ENCODE measurements around the gene WDFY4. TPM values are rescaled to one million over a fixed set of nuclear protein-coding genes. Genes with fewer than 3 reads are reported as not detected.
"Not testable (repeated sequence)": the region's sequence is repeated elsewhere in the genome, so short reads cannot be mapped to it uniquely, and the experiment has no call there.

The WDFY4 gene
- total RNA-seq, 1 donor from 2014 or later = 4.3 TPM

DNA sequence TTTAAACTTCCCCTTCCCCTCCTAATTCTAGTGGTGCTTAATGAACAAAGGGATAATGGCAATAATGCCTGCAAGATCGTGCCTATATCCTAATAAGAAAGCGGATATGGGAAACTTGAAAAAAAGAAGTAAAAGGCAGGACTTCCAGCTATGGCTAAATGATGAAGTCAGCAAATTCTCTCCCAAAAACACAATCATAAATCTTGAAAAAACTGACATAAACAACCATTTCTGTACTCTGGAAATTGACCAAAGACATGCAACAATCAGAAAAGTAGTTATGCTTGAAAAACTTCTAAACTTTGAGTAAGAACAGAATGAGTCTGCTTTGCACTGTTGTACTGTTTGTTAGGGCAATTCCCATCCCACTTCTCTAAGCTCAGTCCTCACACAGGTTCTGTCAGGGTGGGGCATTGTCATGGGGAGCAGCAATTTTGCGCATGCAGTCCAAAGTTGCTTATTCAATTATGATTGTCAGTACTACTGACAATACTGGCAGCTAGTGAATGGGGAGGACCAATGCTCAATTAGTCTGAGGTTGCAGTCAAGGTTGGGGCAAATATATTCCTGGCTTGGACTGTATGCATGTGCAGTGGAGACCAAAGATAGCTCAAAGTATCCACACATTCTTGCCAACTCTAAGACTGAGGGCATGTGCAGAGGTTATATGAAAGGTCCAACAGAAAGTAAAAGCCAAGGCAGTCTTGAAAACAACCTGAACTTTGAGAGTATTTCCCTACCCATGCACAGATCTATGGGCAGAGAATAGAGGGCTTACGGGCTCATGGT lies 45.7 kb upstream of the WDFY4 start:
- H3K27ac Mint-ChIP-seq = no peak overlapping the region
- TF ChIP-seq, protein P1, sequence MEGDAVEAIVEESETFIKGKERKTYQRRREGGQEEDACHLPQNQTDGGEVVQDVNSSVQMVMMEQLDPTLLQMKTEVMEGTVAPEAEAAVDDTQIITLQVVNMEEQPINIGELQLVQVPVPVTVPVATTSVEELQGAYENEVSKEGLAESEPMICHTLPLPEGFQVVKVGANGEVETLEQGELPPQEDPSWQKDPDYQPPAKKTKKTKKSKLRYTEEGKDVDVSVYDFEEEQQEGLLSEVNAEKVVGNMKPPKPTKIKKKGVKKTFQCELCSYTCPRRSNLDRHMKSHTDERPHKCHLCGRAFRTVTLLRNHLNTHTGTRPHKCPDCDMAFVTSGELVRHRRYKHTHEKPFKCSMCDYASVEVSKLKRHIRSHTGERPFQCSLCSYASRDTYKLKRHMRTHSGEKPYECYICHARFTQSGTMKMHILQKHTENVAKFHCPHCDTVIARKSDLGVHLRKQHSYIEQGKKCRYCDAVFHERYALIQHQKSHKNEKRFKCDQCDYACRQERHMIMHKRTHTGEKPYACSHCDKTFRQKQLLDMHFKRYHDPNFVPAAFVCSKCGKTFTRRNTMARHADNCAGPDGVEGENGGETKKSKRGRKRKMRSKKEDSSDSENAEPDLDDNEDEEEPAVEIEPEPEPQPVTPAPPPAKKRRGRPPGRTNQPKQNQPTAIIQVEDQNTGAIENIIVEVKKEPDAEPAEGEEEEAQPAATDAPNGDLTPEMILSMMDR (IDR thresholded peaks at IDR 0.05; ENCODE audit: unreplicated experiment) = no peak
- DNase-seq (ENCODE audit: low spot score in 2 of 2, unreplicated experiment in 2 of 2) = no peak
- no peaks in the 10 kb centered on the region for H3K4me1 Mint-ChIP-seq
- H3K9me3 Mint-ChIP-seq = peaks cover 18% of the 10 kb centered on the region
- H3K4me3 Mint-ChIP-seq = no peak overlapping the region
- peaks cover 8% of the 10 kb centered on the region for H3K27me3 Mint-ChIP-seq (ENCODE audit: low read depth)
- no peaks in the 10 kb centered on the region for H3K36me3 Mint-ChIP-seq

DNA sequence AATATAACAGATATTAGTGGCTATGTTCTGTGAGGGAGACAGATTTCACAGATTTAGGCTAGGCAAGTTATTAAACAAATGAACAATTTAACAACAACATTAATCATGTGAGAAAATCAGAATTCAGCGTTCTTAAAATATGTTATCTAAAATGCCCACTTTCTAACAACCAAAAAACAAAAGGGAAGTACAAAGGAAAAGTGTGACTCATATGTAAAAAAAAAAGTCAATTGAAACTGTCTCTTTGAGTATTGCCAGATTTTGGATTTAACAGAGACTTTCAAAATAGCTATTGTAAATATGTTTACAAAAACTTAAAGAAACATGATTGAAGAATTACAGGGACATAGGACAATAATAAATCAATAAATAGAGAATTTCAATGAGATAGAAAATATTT lies 45.0 kb upstream of the WDFY4 start:
- no peaks in the 10 kb centered on the region for H3K4me1 Mint-ChIP-seq
- H3K9me3 Mint-ChIP-seq = peaks cover 18% of the 10 kb centered on the region
- peaks cover 10% of the 10 kb centered on the region for H3K27me3 Mint-ChIP-seq (ENCODE audit: low read depth)
- H3K36me3 Mint-ChIP-seq = no peaks in the 10 kb centered on the region
- TF ChIP-seq, protein P1 (IDR thresholded peaks at IDR 0.05; ENCODE audit: unreplicated experiment) = no peak
- DNase-seq (ENCODE audit: low spot score in 2 of 2, unreplicated experiment in 2 of 2) = no peak
- H3K4me3 Mint-ChIP-seq = no peak overlapping the region
- no peak overlapping the region for H3K27ac Mint-ChIP-seq

DNA sequence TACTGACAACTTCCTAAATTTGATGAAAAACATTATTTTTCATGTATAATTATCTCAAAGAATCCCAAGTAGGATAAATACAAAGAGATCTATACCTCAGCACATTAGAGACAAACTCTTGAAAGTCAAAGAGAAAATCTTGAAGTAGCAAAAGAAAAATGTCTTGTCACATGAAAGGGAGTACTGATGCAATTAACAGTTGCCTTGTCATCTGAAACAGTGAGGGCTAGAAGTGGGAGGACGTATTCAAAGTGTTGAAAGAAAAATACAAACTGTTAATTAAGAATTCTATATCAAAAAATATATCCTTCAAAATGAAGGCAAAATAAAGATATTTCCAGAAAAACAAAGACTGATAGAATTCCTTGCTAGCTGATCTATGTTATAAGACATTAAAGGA lies 44.3 kb upstream of the WDFY4 start:
- no peaks in the 10 kb centered on the region for H3K36me3 Mint-ChIP-seq
- H3K4me3 Mint-ChIP-seq = no peak overlapping the region
- no peak for DNase-seq (ENCODE audit: low spot score in 2 of 2, unreplicated experiment in 2 of 2)
- H3K27me3 Mint-ChIP-seq (ENCODE audit: low read depth) = peaks cover 16% of the 10 kb centered on the region
- TF ChIP-seq, protein P1 (IDR thresholded peaks at IDR 0.05; ENCODE audit: unreplicated experiment) = no peak
- H3K4me1 Mint-ChIP-seq = no peaks in the 10 kb centered on the region
- H3K9me3 Mint-ChIP-seq = peaks cover 18% of the 10 kb centered on the region
- no peak overlapping the region for H3K27ac Mint-ChIP-seq

DNA sequence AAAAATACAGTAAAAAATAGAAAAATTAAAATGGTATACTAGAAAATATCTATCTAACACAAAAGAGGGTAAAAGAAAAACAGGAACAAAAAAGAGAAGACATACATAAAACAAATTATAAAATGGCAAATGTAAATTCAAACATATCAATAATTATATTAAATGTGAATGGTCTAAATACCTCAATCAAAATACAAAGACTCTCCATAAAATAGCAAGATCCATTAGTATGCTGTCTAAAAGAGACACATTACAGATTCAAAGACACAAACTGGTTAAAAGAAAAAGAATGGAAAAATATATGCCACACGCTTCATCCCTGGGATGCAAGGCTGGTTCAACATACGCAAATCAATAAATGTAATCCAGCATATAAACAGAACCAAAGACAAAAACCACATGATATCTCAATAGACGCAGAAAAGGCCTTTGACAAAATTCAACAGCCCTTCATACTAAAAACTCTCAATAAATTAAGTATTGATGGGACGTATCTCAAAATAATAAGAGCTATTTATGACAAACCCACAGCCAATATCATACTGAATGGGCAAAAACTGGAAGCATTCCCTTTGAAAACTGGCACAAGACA lies 43.5 kb upstream of the WDFY4 start:
- DNase-seq (ENCODE audit: low spot score in 2 of 2, unreplicated experiment in 2 of 2); H3K4me1 Mint-ChIP-seq; H3K36me3 Mint-ChIP-seq; H3K27ac Mint-ChIP-seq; H3K4me3 Mint-ChIP-seq: not testable (repeated sequence)
- peaks cover 18% of the 10 kb centered on the region for H3K9me3 Mint-ChIP-seq
- H3K27me3 Mint-ChIP-seq (ENCODE audit: low read depth) = peaks cover 20% of the 10 kb centered on the region

DNA sequence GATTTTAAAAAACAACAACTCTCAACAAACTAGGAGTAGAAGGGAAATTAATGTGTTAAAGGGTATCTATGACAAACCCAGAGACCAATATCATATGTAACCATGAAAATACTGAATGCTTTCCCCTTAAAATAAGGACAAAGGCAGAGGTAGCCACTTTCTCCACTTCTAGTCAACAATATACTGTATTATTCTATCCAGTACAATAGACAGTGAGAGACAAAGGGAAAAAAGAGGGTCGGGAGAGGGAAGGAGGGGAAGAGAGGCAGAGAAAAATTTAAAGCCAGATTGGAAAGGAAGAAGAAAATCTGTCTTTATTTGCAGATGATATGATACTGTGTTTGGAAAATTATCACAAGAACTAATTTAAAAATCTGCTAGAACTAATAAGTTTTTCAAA lies 39.1 kb upstream of the WDFY4 start:
- DNase-seq (ENCODE audit: low spot score in 2 of 2, unreplicated experiment in 2 of 2) = no peak
- H3K27ac Mint-ChIP-seq = no peak overlapping the region
- no peak overlapping the region for H3K4me3 Mint-ChIP-seq

DNA sequence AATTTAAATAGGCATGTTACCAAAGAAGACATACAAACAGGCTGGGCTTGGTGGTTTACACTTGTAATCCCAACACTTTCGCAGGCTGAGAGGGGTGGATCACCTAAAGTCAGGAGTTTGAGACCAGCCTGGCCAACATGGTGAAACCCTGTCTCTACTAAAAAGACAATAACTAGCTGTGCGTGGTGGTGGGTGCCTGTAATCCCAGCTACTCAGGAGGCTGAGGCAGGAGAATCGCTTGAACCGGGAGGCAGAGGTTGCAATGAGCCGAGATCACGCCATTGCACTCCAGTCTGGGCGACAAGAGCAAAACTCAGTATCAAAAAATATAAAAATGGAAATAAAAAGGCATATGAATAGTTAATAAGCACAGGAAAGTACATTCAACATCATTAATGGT lies 37.6 kb upstream of the WDFY4 start:
- H3K36me3 Mint-ChIP-seq, H3K4me3 Mint-ChIP-seq, H3K4me1 Mint-ChIP-seq: not testable (repeated sequence)

More for the DNA sequence above, 39.1 kb upstream of the WDFY4 start:
- H3K9me3 Mint-ChIP-seq = peaks cover 3% of the 10 kb centered on the region
- H3K4me1 Mint-ChIP-seq = no peaks in the 10 kb centered on the region
- TF ChIP-seq, protein P1 (IDR thresholded peaks at IDR 0.05; ENCODE audit: unreplicated experiment) = no peak
- peaks cover 53% of the 10 kb centered on the region for H3K27me3 Mint-ChIP-seq (ENCODE audit: low read depth)
- no peaks in the 10 kb centered on the region for H3K36me3 Mint-ChIP-seq

More for the DNA sequence above, 37.6 kb upstream of the WDFY4 start:
- not testable (repeated sequence) for DNase-seq (ENCODE audit: low spot score in 2 of 2, unreplicated experiment in 2 of 2); H3K27ac Mint-ChIP-seq; H3K9me3 Mint-ChIP-seq
- H3K27me3 Mint-ChIP-seq (ENCODE audit: low read depth) = peaks cover 68% of the 10 kb centered on the region

Data from mesothelial cell of epicardium (in vitro differentiated cells).